Vagina (tissue), 2 donors: ENCODE results near the gene YIF1A. TPM values are rescaled to one million over a fixed set of nuclear protein-coding genes. Genes with fewer than 3 reads are reported as not detected.

Experiments used
- DNase-seq, 2 donors: peaks; one replicate each; pipeline ENCODE4 v3.0.0-alpha.2; 2017; ENCODE audit errors: extremely low spot score in 2 of 2
- H3K27ac ChIP-seq: fragments of 200-600 bp; sonication (generic); one replicate; pipeline ENCODE4 v1.5.1; 2019
- H3K27me3 ChIP-seq: fragments of 200-600 bp; sonication (generic); one replicate; pipeline ENCODE4 v1.5.1; 2019
- H3K36me3 ChIP-seq, 2 donors: fragments of 200-600 bp; sonication (generic); one replicate each; pipeline ENCODE4 v1.5.1; 2017 to 2019
- H3K4me1 ChIP-seq: fragments of 200-600 bp; sonication (generic); one replicate; pipeline ENCODE4 v1.5.1; 2019
- H3K4me3 ChIP-seq, 2 donors: fragments of 200-600 bp; sonication (generic); 1 replicate in 1 of 2; 2 replicates in 1 of 2; pipeline ENCODE4 v1.5.1; 2016 to 2019
- H3K9me3 ChIP-seq: fragments of 200-600 bp; sonication (generic); one replicate; pipeline ENCODE4 v1.5.1; 2019
- CTCF ChIP-seq, 3 experiments: fragments of 450-650 bp in 2 of 3; fragments of 200-600 bp in 1 of 3; sonication (generic) in 1 of 3; IDR thresholded peaks; one replicate each; pipeline ENCODE4 v1.5.1; 2017 to 2019; ENCODE audit warnings: antibody characterized with exemption in 3 of 3, mild to moderate bottlenecking in 2 of 3, moderate library complexity in 2 of 3
- POLR2A ChIP-seq, 2 donors: fragments of 450-650 bp; IDR thresholded peaks; one replicate each; pipeline ENCODE4 v1.6.1; 2017; ENCODE audit warnings: antibody characterized with exemption in 2 of 2, mild to moderate bottlenecking in 2 of 2, moderate library complexity in 2 of 2
- POLR2AphosphoS5 ChIP-seq, 2 donors: sonication (generic); formaldehyde crosslinking; IDR thresholded peaks; one replicate each; pipeline ENCODE4 v1.9.0; 2017; ENCODE audit warnings: antibody characterized with exemption in 2 of 2, mild to moderate bottlenecking in 2 of 2, low read depth in 1 of 2; ENCODE audit not compliant: insufficient read depth in 1 of 2
- intact Hi-C: fragments of 100-400 bp; cut with DNase I; formaldehyde crosslinking; loops from one replicate; pipeline ENCODE4 v1.15.1; 2023
- total RNA-seq: library from RNA; depleted of rRNA; stranded (reverse); fragments of >200 nt; gene quantifications from one replicate; pipeline ENCODE4 v1.2.3, GENCODE V29; 2016

Gene YIF1A
- total RNA-seq, 1 donor from 2014 or later = 130 TPM

- Histone ChIP-seq H3K4me1 (peaks cover 50% of the 10 kb centered on the region), H3K27me3 (no peaks in the 10 kb centered on the region)
- intact Hi-C loops = no loop called here
Observed at GRCh38 chr11:66330931-66331330, 42.0 kb upstream of the YIF1A start.

GRCh38 chr11:66329165-66329673, 40.3 kb upstream of the YIF1A start:
- Histone ChIP-seq H3K27ac (no peak overlapping the region), H3K4me1 (peaks cover 47% of the 10 kb centered on the region), H3K9me3 (no peaks in the 10 kb centered on the region), H3K27me3 (no peaks in the 10 kb centered on the region), H3K4me3 (no peak overlapping the region), H3K36me3 (peaks cover 0 to 12% of the 10 kb centered on the region in 2 donors)
- no peak for DNase-seq
- TF ChIP-seq POLR2A (IDR thresholded peaks at IDR 0.05) (no peak), POLR2AphosphoS5 (IDR thresholded peaks at IDR 0.05; ENCODE audit: insufficient read depth in 1 of 2, low read depth in 1 of 2) (no peak), CTCF (IDR thresholded peaks at IDR 0.05) (no peak)
- intact Hi-C loops = loop anchor here (2.0 to 5.0 kb wide), 2 partner anchors 16 to 58 kb away; no protein-coding TSS in a partner anchor

More at GRCh38 chr11:66330931-66331330, 42.0 kb upstream of the YIF1A start:
- Histone ChIP-seq H3K9me3 (no peaks in the 10 kb centered on the region), H3K27ac (no peak overlapping the region), H3K4me3 (no peak overlapping the region), H3K36me3 (peaks cover 0 to 12% of the 10 kb centered on the region in 2 donors)
- TF ChIP-seq POLR2A (IDR thresholded peaks at IDR 0.05) = no peak
- TF ChIP-seq CTCF (IDR thresholded peaks at IDR 0.05) = no peak
- TF ChIP-seq POLR2AphosphoS5 (IDR thresholded peaks at IDR 0.05; ENCODE audit: insufficient read depth in 1 of 2, low read depth in 1 of 2) = no peak
- DNase-seq = no peak

GRCh38 chr11:66328302-66329144, 39.6 kb upstream of the YIF1A start:
- Histone ChIP-seq H3K9me3 (no peaks in the 10 kb centered on the region), H3K36me3 (peaks cover 0 to 6% of the 10 kb centered on the region in 2 donors), H3K27me3 (no peaks in the 10 kb centered on the region), H3K27ac (peak overlapping the region; percentile 93), H3K4me1 (peaks cover 44% of the 10 kb centered on the region), H3K4me3 (no peak overlapping the region)
- TF ChIP-seq CTCF (IDR thresholded peaks at IDR 0.05) (peak; percentile 86 to 99 (median 98)), POLR2A (IDR thresholded peaks at IDR 0.05) (no peak), POLR2AphosphoS5 (IDR thresholded peaks at IDR 0.05; ENCODE audit: insufficient read depth in 1 of 2, low read depth in 1 of 2) (peak; percentile 67 to 73)
- intact Hi-C loops = loop anchor here (2.0 to 5.0 kb wide), 2 partner anchors 16 to 59 kb away; no protein-coding TSS in a partner anchor
- DNase-seq = no peak

- Histone ChIP-seq H3K4me1 (peaks cover 47% of the 10 kb centered on the region), H3K4me3 (no peak overlapping the region), H3K27ac (peak overlapping the region; percentile 93), H3K27me3 (no peaks in the 10 kb centered on the region), H3K9me3 (no peaks in the 10 kb centered on the region), H3K36me3 (peaks cover 0 to under 1% of the 10 kb centered on the region in 2 donors)
- no peak for TF ChIP-seq POLR2A (IDR thresholded peaks at IDR 0.05)
- no peak for TF ChIP-seq POLR2AphosphoS5 (IDR thresholded peaks at IDR 0.05; ENCODE audit: insufficient read depth in 1 of 2, low read depth in 1 of 2)
- no peak for TF ChIP-seq CTCF (IDR thresholded peaks at IDR 0.05)
- no peak for DNase-seq
- intact Hi-C loops = loop anchor here (2.0 to 5.0 kb wide), 2 partner anchors 15 to 59 kb away; no protein-coding TSS in a partner anchor
Observed at GRCh38 chr11:66328031-66328301, 39.0 kb upstream of the YIF1A start.
